Measurements from ENCODE around the gene SMARCAL1. TPM values are rescaled to one million over a fixed set of nuclear protein-coding genes. Genes with fewer than 3 reads are reported as not detected.

The SMARCAL1 gene
- total RNA-seq, 1 donor from 2014 or later, result 135 TPM

- Histone ChIP-seq H3K36me3 (ENCODE audit: control insufficient read depth, insufficient read depth, low read length) (peaks cover 4% of the 10 kb centered on the region), H3K4me3 (ENCODE audit: low read depth, low read length) (no peak overlapping the region), H3K27me3 (ENCODE audit: control insufficient read depth, insufficient read depth, low read length) (no peaks in the 10 kb centered on the region)
- TF ChIP-seq CTCF (IDR thresholded peaks at IDR 0.05; ENCODE audit: insufficient read depth, low read length, poor library complexity, severe bottlenecking), result no peak
- no peak for DNase-seq (ENCODE audit: low read depth)
Observed at GRCh38 chr2:216416571-216417307, 4.5 kb downstream of the SMARCAL1 start.

- H3K36me3 ChIP-seq (ENCODE audit: control insufficient read depth, insufficient read depth, low read length), result peaks cover 4% of the 10 kb centered on the region
- no peaks in the 10 kb centered on the region for H3K27me3 ChIP-seq (ENCODE audit: control insufficient read depth, insufficient read depth, low read length)
- no peak overlapping the region for H3K4me3 ChIP-seq (ENCODE audit: low read depth, low read length)
- no peak for TF ChIP-seq CTCF (IDR thresholded peaks at IDR 0.05; ENCODE audit: insufficient read depth, low read length, poor library complexity, severe bottlenecking)
- DNase-seq (ENCODE audit: low read depth), result no peak
Observed at GRCh38 chr2:216418981-216419380, 6.7 kb downstream of the SMARCAL1 start.

GRCh38 chr2:216420367-216421101 is 8.2 kb downstream of the SMARCAL1 start:
- DNase-seq (ENCODE audit: low read depth), result no peak
- no peak overlapping the region for H3K4me3 ChIP-seq (ENCODE audit: low read depth, low read length)
- TF ChIP-seq CTCF (IDR thresholded peaks at IDR 0.05; ENCODE audit: insufficient read depth, low read length, poor library complexity, severe bottlenecking), result no peak
- H3K27me3 ChIP-seq (ENCODE audit: control insufficient read depth, insufficient read depth, low read length), result no peaks in the 10 kb centered on the region
- H3K36me3 ChIP-seq (ENCODE audit: control insufficient read depth, insufficient read depth, low read length), result peaks cover 4% of the 10 kb centered on the region

GRCh38 chr2:216423071-216423470 is 10.8 kb downstream of the SMARCAL1 start:
- peaks cover 4% of the 10 kb centered on the region for H3K36me3 ChIP-seq (ENCODE audit: control insufficient read depth, insufficient read depth, low read length)
- no peak for TF ChIP-seq CTCF (IDR thresholded peaks at IDR 0.05; ENCODE audit: insufficient read depth, low read length, poor library complexity, severe bottlenecking)
- no peaks in the 10 kb centered on the region for H3K27me3 ChIP-seq (ENCODE audit: control insufficient read depth, insufficient read depth, low read length)
- no peak overlapping the region for H3K4me3 ChIP-seq (ENCODE audit: low read depth, low read length)
- DNase-seq (ENCODE audit: low read depth), result no peak

GRCh38 chr2:216424274-216424673 is 12.0 kb downstream of the SMARCAL1 start:
- Histone ChIP-seq H3K36me3 (ENCODE audit: control insufficient read depth, insufficient read depth, low read length) (peaks cover 4% of the 10 kb centered on the region), H3K27me3 (ENCODE audit: control insufficient read depth, insufficient read depth, low read length) (no peaks in the 10 kb centered on the region), H3K4me3 (ENCODE audit: low read depth, low read length) (no peak overlapping the region)
- no peak for DNase-seq (ENCODE audit: low read depth)
- no peak for TF ChIP-seq CTCF (IDR thresholded peaks at IDR 0.05; ENCODE audit: insufficient read depth, low read length, poor library complexity, severe bottlenecking)
